KMS-11 (cell line): ENCODE data around the gene KCP.

Experiments
- H2AFZ ChIP-seq: fragments of 200-600 bp; sonication (generic); 2 replicates; pipeline ENCODE4 v1.6.1; 2016; ENCODE audit warnings: antibody characterized with exemption, mixed run types, low read depth
- H3K27ac ChIP-seq: fragments of 200-600 bp; sonication (generic); 2 replicates; pipeline ENCODE4 v1.6.1; 2016; ENCODE audit warnings: mild to moderate bottlenecking, mixed run types
- H3K27me3 ChIP-seq: fragments of 200-600 bp; sonication (generic); 2 replicates; pipeline ENCODE4 v1.6.1; 2017; ENCODE audit warnings: mild to moderate bottlenecking, low read depth, mixed run types, moderate library complexity; ENCODE audit not compliant: insufficient read depth
- H3K36me3 ChIP-seq: fragments of 200-600 bp; sonication (generic); 2 replicates; pipeline ENCODE4 v1.6.1; 2017; ENCODE audit warnings: mild to moderate bottlenecking, mixed run types; ENCODE audit not compliant: insufficient read depth
- H3K4me1 ChIP-seq: fragments of 200-600 bp; sonication (generic); 2 replicates; pipeline ENCODE4 v1.6.1; 2016; ENCODE audit warnings: mild to moderate bottlenecking, low read depth, mixed run types; ENCODE audit not compliant: poor library complexity, severe bottlenecking
- H3K4me2 ChIP-seq: fragments of 200-600 bp; sonication (generic); 2 replicates; pipeline ENCODE4 v1.7.0; 2016; ENCODE audit warnings: mild to moderate bottlenecking, mixed run types
- H3K4me3 ChIP-seq: fragments of 200-600 bp; sonication (generic); IDR thresholded peaks from 2 replicates; pipeline ENCODE4 v1.6.1; 2017; ENCODE audit warnings: low read depth, low read length, mixed read lengths; ENCODE audit not compliant: insufficient read depth
- H3K79me2 ChIP-seq: fragments of 200-600 bp; sonication (generic); 2 replicates; pipeline ENCODE4 v1.6.1; 2016; ENCODE audit warnings: low read depth, mixed run types; ENCODE audit not compliant: insufficient read depth
- H3K9ac ChIP-seq: fragments of 200-600 bp; sonication (generic); 2 replicates; pipeline ENCODE4 v1.6.1; 2016; ENCODE audit warnings: mild to moderate bottlenecking, mixed run types
- H4K20me1 ChIP-seq: fragments of 200-600 bp; sonication (generic); 2 replicates; pipeline ENCODE4 v1.6.1; 2016; ENCODE audit warnings: mild to moderate bottlenecking, mixed run types; ENCODE audit not compliant: insufficient read depth
- TF ChIP-seq, protein P1 (sequence below): fragments of 200-600 bp; sonication (generic); conservative IDR thresholded peaks from 2 replicates; pipeline ENCODE4 v1.6.1; 2017; ENCODE audit warnings: low read depth, mild to moderate bottlenecking, antibody characterized with exemption, low read length, moderate library complexity, mixed read lengths

Gene KCP

GRCh38 chr7:128831178-128831993 lies 79.1 kb downstream of the KCP start:
- H3K27ac ChIP-seq, result no peak overlapping the region
- no peak overlapping the region for H3K4me2 ChIP-seq
- no peaks in the 10 kb centered on the region for H3K4me1 ChIP-seq

DNA sequence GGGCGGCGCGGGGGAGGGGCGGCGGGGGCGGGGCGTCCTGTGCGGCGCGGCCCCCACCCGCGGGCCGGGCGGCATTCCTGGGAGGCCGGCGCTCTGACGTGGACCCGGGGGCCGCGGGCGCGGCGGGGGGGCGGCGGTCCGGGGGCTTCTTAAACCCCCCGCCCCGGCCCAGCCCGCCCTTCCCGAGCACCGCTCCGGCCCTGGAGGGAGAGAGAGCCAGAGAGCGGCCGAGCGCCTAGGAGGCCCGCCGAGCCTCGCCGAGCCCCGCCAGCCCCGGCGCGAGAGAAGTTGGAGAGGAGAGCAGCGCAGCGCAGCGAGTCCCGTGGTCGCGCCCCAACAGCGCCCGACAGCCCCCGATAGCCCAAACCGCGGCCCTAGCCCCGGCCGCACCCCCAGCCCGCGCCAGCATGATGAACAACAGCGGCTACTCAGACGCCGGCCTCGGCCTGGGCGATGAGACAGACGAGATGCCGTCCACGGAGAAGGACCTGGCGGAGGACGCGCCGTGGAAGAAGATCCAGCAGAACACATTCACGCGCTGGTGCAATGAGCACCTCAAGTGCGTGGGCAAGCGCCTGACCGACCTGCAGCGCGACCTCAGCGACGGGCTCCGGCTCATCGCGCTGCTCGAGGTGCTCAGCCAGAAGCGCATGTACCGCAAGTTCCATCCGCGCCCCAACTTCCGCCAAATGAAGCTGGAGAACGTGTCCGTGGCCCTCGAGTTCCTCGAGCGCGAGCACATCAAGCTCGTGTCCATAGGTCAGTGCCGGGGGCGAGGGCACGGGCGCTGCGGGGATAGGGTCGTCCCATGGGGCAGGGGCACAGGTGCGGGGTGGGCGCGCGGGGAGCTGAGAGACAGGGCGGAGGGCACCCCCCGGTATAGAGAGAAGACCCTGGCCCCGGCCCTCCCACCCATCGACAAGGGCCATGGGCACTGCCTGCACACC lies 80.0 kb downstream of the KCP start, which contains the start of gene FLNC:
FLNC (plus strand) TSS at position 176 of the 947 bp plus-strand sequence; CDS start at position 408, 232 bp downstream.
- no peak within 1 kb of the TSS for H3K4me2 ChIP-seq
- H3K79me2 ChIP-seq, result no peaks in the 10 kb centered on the region
- H3K9ac ChIP-seq, result no peak within 1 kb of the TSS
- no peaks in the 10 kb centered on the region for H3K4me1 ChIP-seq
- no peaks in the 10 kb centered on the region for H4K20me1 ChIP-seq
- no peaks in the 10 kb centered on the region for H3K36me3 ChIP-seq
- peaks cover 28% of the 10 kb centered on the region for H3K27me3 ChIP-seq
- H3K27ac ChIP-seq, result no peak within 1 kb of the TSS
- TF ChIP-seq, protein P1, sequence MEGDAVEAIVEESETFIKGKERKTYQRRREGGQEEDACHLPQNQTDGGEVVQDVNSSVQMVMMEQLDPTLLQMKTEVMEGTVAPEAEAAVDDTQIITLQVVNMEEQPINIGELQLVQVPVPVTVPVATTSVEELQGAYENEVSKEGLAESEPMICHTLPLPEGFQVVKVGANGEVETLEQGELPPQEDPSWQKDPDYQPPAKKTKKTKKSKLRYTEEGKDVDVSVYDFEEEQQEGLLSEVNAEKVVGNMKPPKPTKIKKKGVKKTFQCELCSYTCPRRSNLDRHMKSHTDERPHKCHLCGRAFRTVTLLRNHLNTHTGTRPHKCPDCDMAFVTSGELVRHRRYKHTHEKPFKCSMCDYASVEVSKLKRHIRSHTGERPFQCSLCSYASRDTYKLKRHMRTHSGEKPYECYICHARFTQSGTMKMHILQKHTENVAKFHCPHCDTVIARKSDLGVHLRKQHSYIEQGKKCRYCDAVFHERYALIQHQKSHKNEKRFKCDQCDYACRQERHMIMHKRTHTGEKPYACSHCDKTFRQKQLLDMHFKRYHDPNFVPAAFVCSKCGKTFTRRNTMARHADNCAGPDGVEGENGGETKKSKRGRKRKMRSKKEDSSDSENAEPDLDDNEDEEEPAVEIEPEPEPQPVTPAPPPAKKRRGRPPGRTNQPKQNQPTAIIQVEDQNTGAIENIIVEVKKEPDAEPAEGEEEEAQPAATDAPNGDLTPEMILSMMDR, result no peak
- H3K4me3 ChIP-seq, result no peak within 1 kb of the TSS
- H2AFZ ChIP-seq, result no peak within 1 kb of the TSS

More at GRCh38 chr7:128831178-128831993, 79.1 kb downstream of the KCP start:
- Histone ChIP-seq H3K79me2 (no peaks in the 10 kb centered on the region), H3K36me3 (no peaks in the 10 kb centered on the region), H3K4me3 (no peak overlapping the region), H4K20me1 (no peaks in the 10 kb centered on the region), H3K9ac (no peak overlapping the region), H3K27me3 (peaks cover 28% of the 10 kb centered on the region), H2AFZ (no peak overlapping the region)
- TF ChIP-seq, protein P1, result no peak

GRCh38 chr7:128829391-128830166 lies 80.9 kb downstream of the KCP start:
- Histone ChIP-seq H3K4me3 (no peak overlapping the region), H4K20me1 (no peaks in the 10 kb centered on the region), H3K79me2 (no peaks in the 10 kb centered on the region), H3K9ac (no peak overlapping the region), H3K36me3 (no peaks in the 10 kb centered on the region), H2AFZ (no peak overlapping the region), H3K4me2 (no peak overlapping the region), H3K27me3 (peaks cover 28% of the 10 kb centered on the region), H3K27ac (no peak overlapping the region), H3K4me1 (no peaks in the 10 kb centered on the region)
- TF ChIP-seq, protein P1, result no peak
